Measurements from ENCODE around the gene KCP. TPM values are rescaled to one million over a fixed set of nuclear protein-coding genes. Genes with fewer than 3 reads are reported as not detected.
A peak's percentile ranks its signal among the peaks of the same experiment; 100 is the strongest.

Gene KCP
- total RNA-seq, 1 donor from 2014 or later = not detected

DNA sequence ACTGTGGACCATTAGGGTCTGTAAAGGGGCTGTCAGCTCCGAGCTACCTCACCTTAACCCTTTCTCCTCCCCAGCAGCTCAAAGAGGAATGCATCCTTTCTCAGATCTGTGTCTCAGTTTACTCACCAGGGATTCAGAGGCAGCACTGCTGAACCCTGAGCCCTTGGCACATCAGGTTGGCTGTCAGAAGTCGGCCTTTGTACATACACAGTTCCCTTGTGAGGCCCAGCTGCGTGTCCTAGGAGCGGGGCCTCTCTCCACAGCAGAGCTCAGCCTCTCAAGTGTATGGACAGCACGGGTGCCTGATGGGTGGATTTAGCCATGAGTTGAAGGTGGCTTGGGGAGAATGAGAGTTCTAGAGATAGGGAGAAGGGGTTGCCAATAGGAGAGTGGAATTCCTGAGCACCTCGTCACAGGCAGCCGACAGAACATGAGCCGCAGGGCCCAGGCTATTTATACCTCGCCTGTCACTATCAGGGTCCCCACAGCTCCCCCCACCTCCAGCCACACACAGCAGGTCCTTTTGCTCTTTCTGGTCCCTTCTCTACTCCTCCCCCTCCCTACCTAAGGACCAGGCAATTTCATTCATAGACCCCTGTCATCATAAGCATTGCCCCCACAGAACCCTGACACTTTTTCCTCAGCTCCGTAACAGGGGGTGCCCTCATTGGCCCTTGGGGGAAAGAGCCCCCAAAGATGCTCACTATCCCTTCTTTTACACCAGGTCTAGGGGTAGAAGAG is 82.4 kb downstream of the KCP start:
- peak in 1 of 2 donors; percentile 17 for DNase-seq (ENCODE audit: low read depth in 2 of 2)

DNA sequence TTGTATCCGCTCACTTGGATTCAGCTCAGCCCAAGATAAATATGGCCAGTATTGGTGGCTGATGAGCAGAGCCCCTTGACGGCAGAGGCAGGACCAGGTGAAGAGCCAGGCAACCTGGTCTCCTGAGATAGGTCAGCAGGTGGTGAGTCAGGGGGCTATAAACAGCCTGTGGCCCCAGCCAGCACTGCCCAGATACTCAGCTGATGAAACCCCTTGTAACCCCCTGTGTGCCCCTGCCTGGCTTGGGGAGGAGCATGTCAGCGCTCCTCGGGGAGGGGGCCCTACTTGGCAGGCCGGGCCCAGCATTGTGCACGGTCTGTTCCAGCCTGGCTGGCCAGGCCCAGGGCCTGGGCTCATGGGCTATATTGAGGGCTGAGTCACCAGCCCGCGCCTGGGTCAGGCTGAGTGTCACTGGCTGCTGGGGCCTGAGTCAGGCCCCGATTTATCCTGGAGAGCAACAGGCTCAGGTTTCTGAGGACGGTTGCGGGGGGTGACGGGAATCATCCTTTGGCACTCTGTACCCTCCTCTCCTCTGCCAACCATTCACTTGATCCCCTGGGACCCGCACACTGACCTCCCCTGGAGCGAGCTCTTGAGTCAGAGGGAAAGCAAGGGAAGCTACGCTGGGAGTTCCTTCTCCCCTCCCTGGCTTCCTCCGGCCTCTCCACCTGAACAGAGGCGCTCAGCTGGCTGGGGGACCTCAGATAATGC is 83.1 kb downstream of the KCP start:
- DNase-seq (ENCODE audit: low read depth in 2 of 2) = peak in 1 of 2 donors; percentile 73

DNA sequence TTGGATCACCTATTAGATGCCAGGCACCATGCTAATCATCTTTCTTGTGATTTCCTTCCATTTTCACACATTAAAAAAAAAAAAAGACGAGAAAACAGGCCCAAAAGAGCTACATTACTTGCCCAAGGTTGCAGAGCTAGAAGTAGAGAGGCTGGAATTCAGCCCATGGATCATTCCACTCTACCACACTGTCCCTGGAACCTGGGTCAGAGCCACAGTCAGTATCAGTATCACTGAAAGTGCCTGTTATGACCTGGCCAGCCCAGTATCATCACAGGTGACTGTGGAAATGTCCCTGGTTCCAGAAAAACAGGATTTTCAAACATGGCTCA is 83.6 kb downstream of the KCP start:
- DNase-seq (ENCODE audit: low read depth in 2 of 2) = no peak

Other genes with a start within 250 kb of the KCP start
- gene GARIN1A, start 238.4 kb downstream of the KCP start, total RNA-seq = under 0.01 and 0.25 TPM in 2 replicates
- gene CALU, start 171.3 kb downstream of the KCP start, total RNA-seq = 208 and 259 TPM in 2 replicates
- gene OPN1SW, start 134.9 kb downstream of the KCP start, total RNA-seq = not detected in 2 replicates
- gene CCDC136, start 118.7 kb downstream of the KCP start, total RNA-seq = 0.76 and 1.3 TPM in 2 replicates
- gene FLNC, start 80.3 kb downstream of the KCP start, total RNA-seq = 130 and 133 TPM in 2 replicates
- gene ATP6V1F, start 47.9 kb downstream of the KCP start, total RNA-seq = 76.4 and 109 TPM in 2 replicates
- gene IRF5, start 27.2 kb upstream of the KCP start, total RNA-seq = 0.25 and 0.26 TPM in 2 replicates
- gene TNPO3, start 144.4 kb upstream of the KCP start, total RNA-seq = 50.6 and 52.1 TPM in 2 replicates
- under 0.01 and 0.13 TPM in 2 replicates for gene TSPAN33, start 234.0 kb upstream of the KCP start, total RNA-seq